WTC11 (cell line): ENCODE data around the gene PRMT9. TPM values are rescaled to one million over a fixed set of nuclear protein-coding genes. Genes with fewer than 3 reads are reported as not detected.

Experiments used
- ATAC-seq: fragments of 200-7000 bp; cut with Tn5 transposase; 2 replicates; pipeline ENCODE4 v1.10.0; 2021; ENCODE audit warnings: mild to moderate bottlenecking, moderate library complexity
- CTCF ChIA-PET: fragments of 300-600 bp; sonication (Branson Sonifier 250); formaldehyde crosslinking; loops from one replicate; lab custom pipeline; 2021; ENCODE audit warnings: antibody characterized with exemption; lab: Charles Lee
- POLR2A ChIA-PET: fragments of 350-600 bp; sonication (Branson Sonifier 250); formaldehyde crosslinking; loops from one replicate; lab custom pipeline; 2021; ENCODE audit warnings: antibody characterized with exemption; lab: Charles Lee
- DNase-seq: peaks from one replicate; pipeline ENCODE4 v3.0.0; 2021; ENCODE audit warnings: low spot score
- H3K27ac Mint-ChIP-seq: 2 replicates; pipeline ENCODE4 v1.8.0; 2021; ENCODE audit warnings: mixed read lengths
- H3K27me3 Mint-ChIP-seq: 2 replicates; pipeline ENCODE4 v1.8.0; 2021; ENCODE audit warnings: low read depth, mild to moderate bottlenecking, moderate library complexity, mixed read lengths
- H3K36me3 Mint-ChIP-seq: 2 replicates; pipeline ENCODE4 v1.8.0; 2021; ENCODE audit warnings: mixed read lengths
- H3K4me1 Mint-ChIP-seq: 2 replicates; pipeline ENCODE4 v1.8.0; 2022; ENCODE audit warnings: mixed read lengths
- H3K4me3 Mint-ChIP-seq: 2 replicates; pipeline ENCODE4 v1.8.0; 2021; ENCODE audit warnings: mild to moderate bottlenecking, moderate library complexity, mixed read lengths
- H3K9me3 Mint-ChIP-seq: 2 replicates; pipeline ENCODE4 v1.8.0; 2021; ENCODE audit warnings: mixed read lengths
- CDX4 ChIP-seq: fragments of 250-450 bp; sonication (Bioruptor Pico); IDR thresholded peaks from 2 replicates; pipeline ENCODE4 v1.9.0; 2021; ENCODE audit warnings: moderate library complexity, mild to moderate bottlenecking, inconsistent platforms, borderline replicate concordance
- FOXK1 ChIP-seq: sonication (generic); formaldehyde crosslinking; IDR thresholded peaks from 2 replicates; pipeline ENCODE4 v1.8.0; 2022; ENCODE audit warnings: mild to moderate bottlenecking, moderate library complexity, missing genetic modification reagents
- GABPB1 ChIP-seq: sonication (generic); formaldehyde crosslinking; IDR thresholded peaks from 2 replicates; pipeline ENCODE4 v1.8.1; 2023; ENCODE audit warnings: mild to moderate bottlenecking, missing genetic modification reagents
- IRF1 ChIP-seq: sonication (generic); formaldehyde crosslinking; IDR thresholded peaks from 2 replicates; pipeline ENCODE4 v1.8.0; 2023; ENCODE audit warnings: missing genetic modification reagents
- KAT7 ChIP-seq: sonication (generic); formaldehyde crosslinking; IDR thresholded peaks from 2 replicates; pipeline ENCODE4 v1.8.1; 2023; ENCODE audit warnings: missing genetic modification reagents, mild to moderate bottlenecking, borderline replicate concordance
- MYBL2 ChIP-seq: sonication (generic); formaldehyde crosslinking; IDR thresholded peaks from 2 replicates; pipeline ENCODE4 v1.8.1; 2023; ENCODE audit warnings: mild to moderate bottlenecking, moderate library complexity, missing genetic modification reagents
- NFATC4 ChIP-seq: fragments of 250-450 bp; sonication (Bioruptor Pico); IDR thresholded peaks from 2 replicates; pipeline ENCODE4 v1.9.0; 2021; ENCODE audit warnings: mild to moderate bottlenecking
- NFYB ChIP-seq: sonication (generic); formaldehyde crosslinking; conservative IDR thresholded peaks from 2 replicates; pipeline ENCODE4 v1.8.0; 2022; ENCODE audit warnings: low read depth, missing genetic modification reagents
- OVOL2 ChIP-seq: fragments of 250-450 bp; sonication (Bioruptor Pico); IDR thresholded peaks from 2 replicates; pipeline ENCODE4 v1.9.0; 2021; ENCODE audit warnings: mild to moderate bottlenecking, borderline replicate concordance
- RELA ChIP-seq: sonication (generic); formaldehyde crosslinking; IDR thresholded peaks from 2 replicates; pipeline ENCODE4 v1.8.1; 2022; ENCODE audit warnings: missing genetic modification reagents, mild to moderate bottlenecking, borderline replicate concordance
- RORB ChIP-seq: fragments of 250-450 bp; sonication (Bioruptor Pico); IDR thresholded peaks from 2 replicates; pipeline ENCODE4 v1.9.0; 2021; ENCODE audit warnings: mild to moderate bottlenecking
- SMAD4 ChIP-seq: sonication (generic); formaldehyde crosslinking; IDR thresholded peaks from 2 replicates; pipeline ENCODE4 v1.8.0; 2022; ENCODE audit warnings: mild to moderate bottlenecking, missing genetic modification reagents
- SOX15 ChIP-seq: fragments of 250-450 bp; sonication (Bioruptor Pico); IDR thresholded peaks from 2 replicates; pipeline ENCODE4 v1.9.0; 2021; ENCODE audit warnings: mild to moderate bottlenecking
- STAT6 ChIP-seq: sonication (generic); formaldehyde crosslinking; conservative IDR thresholded peaks from 2 replicates; pipeline ENCODE4 v1.8.1; 2023; ENCODE audit warnings: mild to moderate bottlenecking, low read depth, missing genetic modification reagents, moderate library complexity
- TCF7 ChIP-seq: sonication (generic); formaldehyde crosslinking; IDR thresholded peaks from 2 replicates; pipeline ENCODE4 v1.8.0; 2022; ENCODE audit warnings: mild to moderate bottlenecking, low read depth, missing genetic modification reagents, moderate library complexity
- USF1 ChIP-seq: sonication (generic); formaldehyde crosslinking; IDR thresholded peaks from 2 replicates; pipeline ENCODE4 v1.8.0; 2022; ENCODE audit warnings: mild to moderate bottlenecking, missing genetic modification reagents
- USF2 ChIP-seq: sonication (generic); formaldehyde crosslinking; IDR thresholded peaks from 2 replicates; pipeline ENCODE4 v1.8.1; 2023; ENCODE audit warnings: mild to moderate bottlenecking, missing genetic modification reagents, moderate library complexity
- ZBTB43 ChIP-seq: sonication (generic); formaldehyde crosslinking; IDR thresholded peaks from 2 replicates; pipeline ENCODE4 v1.8.1; 2023; ENCODE audit warnings: mild to moderate bottlenecking, missing genetic modification reagents
- ZNF121 ChIP-seq: sonication (generic); formaldehyde crosslinking; IDR thresholded peaks from 2 replicates; pipeline ENCODE4 v1.8.0; 2023; ENCODE audit warnings: missing genetic modification reagents
- ZNF532 ChIP-seq: fragments of 250-450 bp; sonication (Bioruptor Pico); IDR thresholded peaks from 2 replicates; pipeline ENCODE4 v1.9.0; 2021; ENCODE audit warnings: mild to moderate bottlenecking, borderline replicate concordance
- ZSCAN18 ChIP-seq: fragments of 250-450 bp; sonication (Bioruptor Pico); IDR thresholded peaks from 2 replicates; pipeline ENCODE4 v2.1.2; 2022; ENCODE audit warnings: mild to moderate bottlenecking, moderate library complexity
- total RNA-seq: library from RNA; stranded (reverse); gene quantifications from 3 replicates; pipeline ENCODE4 v1.2.3, GENCODE V29; 2021

The PRMT9 gene
- total RNA-seq, 1 experiment from 2014 or later, result 11.4 TPM

- no peak for TF ChIP-seq USF2 (CRISPR knock-in tag)
- TF ChIP-seq MYBL2 (CRISPR knock-in tag), result no peak
- TF ChIP-seq IRF1 (CRISPR knock-in tag), result no peak
- no peak for TF ChIP-seq STAT6 (CRISPR knock-in tag)
- no peak for TF ChIP-seq SMAD4 (CRISPR knock-in tag)
- TF ChIP-seq ZNF121, result no peak
- TF ChIP-seq GABPB1 (CRISPR knock-in tag), result no peak
- no peak for TF ChIP-seq USF1 (CRISPR knock-in tag)
Measured at GRCh38 chr4:147644471-147644870, 39.5 kb downstream of the PRMT9 start (continued).

- ChIA-PET POLR2A (no interaction called here), CTCF (interaction anchor here (1.0 kb wide), 1 partner anchor 223 kb away, joined by 7 read pairs; no protein-coding TSS in a partner anchor)
- ATAC-seq (no peak), DNase-seq (no peak)
- no peak for TF ChIP-seq RORB (CRISPR knock-in tag)
- peak; percentile 84 for TF ChIP-seq ZNF121
- no peaks in the 10 kb centered on the region for H3K27me3 Mint-ChIP-seq
- no peak overlapping the region for H3K4me3 Mint-ChIP-seq
- no peak overlapping the region for H3K27ac Mint-ChIP-seq
- peaks cover 31% of the 10 kb centered on the region for H3K36me3 Mint-ChIP-seq
- H3K9me3 Mint-ChIP-seq, result peaks cover 13% of the 10 kb centered on the region; the same call in 1 of the 2 replicates
- peaks cover 24% of the 10 kb centered on the region for H3K4me1 Mint-ChIP-seq
Measured at GRCh38 chr4:147643616-147644015, 40.3 kb downstream of the PRMT9 start.

- peaks cover 32% of the 10 kb centered on the region for H3K36me3 Mint-ChIP-seq
- peaks cover 32% of the 10 kb centered on the region for H3K4me1 Mint-ChIP-seq
- DNase-seq (no peak), ATAC-seq (no peak)
- H3K27ac Mint-ChIP-seq, result no peak overlapping the region; the same call in 1 of the 2 replicates
- CTCF ChIA-PET, result interaction anchor here (0.6 to 3.9 kb wide), 3 partner anchors 39 to 227 kb away, joined by 3 to 21 read pairs (median 3); partner anchors contain the start of gene PRMT9
- no peaks in the 10 kb centered on the region for H3K27me3 Mint-ChIP-seq
- H3K4me3 Mint-ChIP-seq, result no peak overlapping the region
- no peaks in the 10 kb centered on the region for H3K9me3 Mint-ChIP-seq
- POLR2A ChIA-PET, result interaction anchor here (0.7 kb wide), 1 partner anchor 23 kb away, joined by 3 read pairs; the partner anchor contains the start of gene TMEM184C
- TF ChIP-seq ZBTB43 (CRISPR knock-in tag), result no peak
- no peak for TF ChIP-seq NFYB (CRISPR knock-in tag)
- no peak for TF ChIP-seq RELA (CRISPR knock-in tag)
- no peak for TF ChIP-seq TCF7 (CRISPR knock-in tag)
- TF ChIP-seq ZNF532, result no peak
- TF ChIP-seq CDX4 (CRISPR knock-in tag), result no peak
- TF ChIP-seq ZSCAN18 (CRISPR knock-in tag), result no peak
- no peak for TF ChIP-seq FOXK1
- TF ChIP-seq NFATC4 (CRISPR knock-in tag), result no peak
- no peak for TF ChIP-seq SMAD4 (CRISPR knock-in tag)
- no peak for TF ChIP-seq KAT7 (CRISPR knock-in tag)
- TF ChIP-seq OVOL2, result no peak
- TF ChIP-seq SOX15 (CRISPR knock-in tag), result no peak
Measured at GRCh38 chr4:147640331-147640730, 43.6 kb downstream of the PRMT9 start.
